ENCODE measurements around the gene ZDHHC21.

Gene ZDHHC21

GRCh38 chr9:14660721-14661120, 32.5 kb downstream of the ZDHHC21 start:
- Histone ChIP-seq H3K9ac (ENCODE audit: low read length) (no peak overlapping the region), H3K4me3 (ENCODE audit: insufficient read depth, low read length, poor library complexity, severe bottlenecking) (no peak overlapping the region), H3F3A (ENCODE audit: insufficient read depth) (peaks cover 3% of the 10 kb centered on the region; the same call in 1 of the 2 replicates), H3K79me2 (ENCODE audit: insufficient read depth, low read length) (no peaks in the 10 kb centered on the region), H3K9me3 (ENCODE audit: insufficient read depth, low read length) (no peaks in the 10 kb centered on the region), H3K27ac (ENCODE audit: low read depth, low read length) (no peak overlapping the region), H4K20me1 (ENCODE audit: low read depth, low read length) (no peaks in the 10 kb centered on the region), H2AFZ (ENCODE audit: low read depth, low read length, severe bottlenecking) (no peak overlapping the region), H3K27me3 (ENCODE audit: low read length) (no peaks in the 10 kb centered on the region), H3K9me2 (replicated peaks; ENCODE audit: insufficient read depth, low read length) (no peaks in the 10 kb centered on the region), H3K36me3 (ENCODE audit: low read length) (peaks cover 7% of the 10 kb centered on the region; the same call in 1 of the 2 replicates), H3K4me2 (ENCODE audit: low read depth, low read length, poor library complexity, severe bottlenecking) (no peak overlapping the region)
- TF ChIP-seq EZH2phosphoT487 (conservative IDR thresholded peaks at IDR 0.05; ENCODE audit: low read length), result no peak

- Histone ChIP-seq H2AFZ (ENCODE audit: low read depth, low read length, severe bottlenecking) (no peak overlapping the region), H3K36me3 (ENCODE audit: low read length) (peaks cover 21% of the 10 kb centered on the region; the same call in 1 of the 2 replicates), H3K9ac (ENCODE audit: low read length) (no peak overlapping the region), H4K20me1 (ENCODE audit: low read depth, low read length) (no peaks in the 10 kb centered on the region), H3K27ac (ENCODE audit: low read depth, low read length) (no peak overlapping the region), H3K79me2 (ENCODE audit: insufficient read depth, low read length) (no peaks in the 10 kb centered on the region), H3K4me3 (ENCODE audit: insufficient read depth, low read length, poor library complexity, severe bottlenecking) (no peak overlapping the region), H3K9me3 (ENCODE audit: insufficient read depth, low read length) (peaks cover 16% of the 10 kb centered on the region; the same call in 1 of the 2 replicates), H3K9me2 (replicated peaks; ENCODE audit: insufficient read depth, low read length) (no peaks in the 10 kb centered on the region), H3F3A (ENCODE audit: insufficient read depth) (peaks cover 3% of the 10 kb centered on the region; the same call in 1 of the 2 replicates), H3K27me3 (ENCODE audit: low read length) (no peaks in the 10 kb centered on the region), H3K4me2 (ENCODE audit: low read depth, low read length, poor library complexity, severe bottlenecking) (no peak overlapping the region)
- TF ChIP-seq CTCF (IDR thresholded peaks at IDR 0.05; ENCODE audit: insufficient read depth, low read length, poor library complexity, severe bottlenecking) (no peak), EZH2phosphoT487 (conservative IDR thresholded peaks at IDR 0.05; ENCODE audit: low read length) (no peak)
These were observed 38.3 kb downstream of the ZDHHC21 start for GRCh38 chr9:14654932-14655331.

GRCh38 chr9:14653511-14653910, 39.7 kb downstream of the ZDHHC21 start:
- no peaks in the 10 kb centered on the region for H3K79me2 ChIP-seq (ENCODE audit: insufficient read depth, low read length)
- H3F3A ChIP-seq (ENCODE audit: insufficient read depth), result peaks cover 3% of the 10 kb centered on the region; the same call in 1 of the 2 replicates
- H3K36me3 ChIP-seq (ENCODE audit: low read length), result peaks cover 21% of the 10 kb centered on the region; the same call in 1 of the 2 replicates
- no peak overlapping the region for H3K4me2 ChIP-seq (ENCODE audit: low read depth, low read length, poor library complexity, severe bottlenecking)
- H3K27me3 ChIP-seq (ENCODE audit: low read length), result no peaks in the 10 kb centered on the region
- H3K9ac ChIP-seq (ENCODE audit: low read length), result no peak overlapping the region
- H3K9me3 ChIP-seq (ENCODE audit: insufficient read depth, low read length), result peaks cover 16% of the 10 kb centered on the region; the same call in 1 of the 2 replicates
- no peaks in the 10 kb centered on the region for H4K20me1 ChIP-seq (ENCODE audit: low read depth, low read length)
- no peaks in the 10 kb centered on the region for H3K9me2 ChIP-seq (replicated peaks; ENCODE audit: insufficient read depth, low read length)
- H2AFZ ChIP-seq (ENCODE audit: low read depth, low read length, severe bottlenecking), result no peak overlapping the region
- H3K4me3 ChIP-seq (ENCODE audit: insufficient read depth, low read length, poor library complexity, severe bottlenecking), result no peak overlapping the region
- TF ChIP-seq CTCF (IDR thresholded peaks at IDR 0.05; ENCODE audit: insufficient read depth, low read length, poor library complexity, severe bottlenecking), result no peak
- TF ChIP-seq EZH2phosphoT487 (conservative IDR thresholded peaks at IDR 0.05; ENCODE audit: low read length), result no peak
- H3K27ac ChIP-seq (ENCODE audit: low read depth, low read length), result no peak overlapping the region

- peaks cover 16% of the 10 kb centered on the region; the same call in 1 of the 2 replicates for H3K9me3 ChIP-seq (ENCODE audit: insufficient read depth, low read length)
- H3K27ac ChIP-seq (ENCODE audit: low read depth, low read length), result no peak overlapping the region
- H3K36me3 ChIP-seq (ENCODE audit: low read length), result peaks cover 21% of the 10 kb centered on the region; the same call in 1 of the 2 replicates
- TF ChIP-seq EZH2phosphoT487 (conservative IDR thresholded peaks at IDR 0.05; ENCODE audit: low read length), result no peak
- peak; percentile 48 for TF ChIP-seq CTCF (IDR thresholded peaks at IDR 0.05; ENCODE audit: insufficient read depth, low read length, poor library complexity, severe bottlenecking)
- no peak overlapping the region for H2AFZ ChIP-seq (ENCODE audit: low read depth, low read length, severe bottlenecking)
- H3K4me3 ChIP-seq (ENCODE audit: insufficient read depth, low read length, poor library complexity, severe bottlenecking), result no peak overlapping the region
- no peaks in the 10 kb centered on the region for H3K79me2 ChIP-seq (ENCODE audit: insufficient read depth, low read length)
- no peaks in the 10 kb centered on the region for H3K9me2 ChIP-seq (replicated peaks; ENCODE audit: insufficient read depth, low read length)
- no peak overlapping the region for H3K9ac ChIP-seq (ENCODE audit: low read length)
- H3K4me2 ChIP-seq (ENCODE audit: low read depth, low read length, poor library complexity, severe bottlenecking), result no peak overlapping the region
- no peaks in the 10 kb centered on the region for H4K20me1 ChIP-seq (ENCODE audit: low read depth, low read length)
- peaks cover 3% of the 10 kb centered on the region; the same call in 1 of the 2 replicates for H3F3A ChIP-seq (ENCODE audit: insufficient read depth)
- no peaks in the 10 kb centered on the region for H3K27me3 ChIP-seq (ENCODE audit: low read length)
These were observed 40.4 kb downstream of the ZDHHC21 start for GRCh38 chr9:14652729-14653377.
